Measurements from ENCODE around the gene GIN1. TPM values are rescaled to one million over a fixed set of nuclear protein-coding genes. Genes with fewer than 3 reads are reported as not detected.

GIN1 gene
- total and polyA plus RNA-seq, 2 experiments from 2014 or later = 5.8 to 9.6 TPM

DNA sequence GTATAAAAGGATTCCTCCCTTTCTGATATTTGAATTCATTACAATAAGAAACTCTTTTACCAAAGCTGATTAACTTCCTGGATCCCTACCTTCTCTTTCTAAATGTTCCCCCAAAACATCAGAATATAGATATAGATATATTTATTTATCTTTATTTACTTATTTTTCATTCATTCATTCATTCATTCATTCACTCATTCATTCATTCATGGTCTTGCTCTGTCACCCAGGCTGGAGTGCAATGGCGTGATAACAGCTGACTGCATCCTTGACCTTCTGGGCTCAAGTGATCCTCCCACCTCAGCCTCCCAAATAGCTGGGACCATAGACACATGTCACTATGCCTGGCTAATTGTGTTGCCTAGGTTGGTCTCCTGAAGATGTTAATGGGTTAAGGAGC, 30.7 kb downstream of the GIN1 start:
- no peaks in the 10 kb centered on the region for H3K27me3 ChIP-seq (ENCODE audit: insufficient read depth)
- no peak overlapping the region for H3K27ac ChIP-seq (ENCODE audit: low read depth)
- no peak overlapping the region for H3K4me2 ChIP-seq
- no peak overlapping the region for H3K27ac Mint-ChIP-seq
- ATAC-seq (no peak), DNase-seq (ENCODE audit: low spot score) (no peak)
- H4K20me1 ChIP-seq (replicated peaks; ENCODE audit: insufficient read depth) = no peaks in the 10 kb centered on the region
- H2AFZ ChIP-seq = no peak overlapping the region
- H3K9me3 Mint-ChIP-seq = peaks cover 5% of the 10 kb centered on the region
- H3K79me2 ChIP-seq (replicated peaks; ENCODE audit: insufficient read depth) = no peaks in the 10 kb centered on the region
- H3K4me3 Mint-ChIP-seq = no peak overlapping the region
- H3K4me1 Mint-ChIP-seq = no peaks in the 10 kb centered on the region
- H3K36me3 Mint-ChIP-seq (ENCODE audit: low read depth) = peaks cover 30% of the 10 kb centered on the region
- no peaks in the 10 kb centered on the region for H3K4me1 ChIP-seq (ENCODE audit: insufficient read depth)
- no peak for TF ChIP-seq NANOG (IDR thresholded peaks at IDR 0.05; ENCODE audit: borderline replicate concordance)
- no peak for TF ChIP-seq POLR2AphosphoS5 (IDR thresholded peaks at IDR 0.05; ENCODE audit: low read depth)
- TF ChIP-seq STAT1 (IDR thresholded peaks at IDR 0.05; ENCODE audit: unreplicated experiment) = no peak
- TF ChIP-seq, protein P1, sequence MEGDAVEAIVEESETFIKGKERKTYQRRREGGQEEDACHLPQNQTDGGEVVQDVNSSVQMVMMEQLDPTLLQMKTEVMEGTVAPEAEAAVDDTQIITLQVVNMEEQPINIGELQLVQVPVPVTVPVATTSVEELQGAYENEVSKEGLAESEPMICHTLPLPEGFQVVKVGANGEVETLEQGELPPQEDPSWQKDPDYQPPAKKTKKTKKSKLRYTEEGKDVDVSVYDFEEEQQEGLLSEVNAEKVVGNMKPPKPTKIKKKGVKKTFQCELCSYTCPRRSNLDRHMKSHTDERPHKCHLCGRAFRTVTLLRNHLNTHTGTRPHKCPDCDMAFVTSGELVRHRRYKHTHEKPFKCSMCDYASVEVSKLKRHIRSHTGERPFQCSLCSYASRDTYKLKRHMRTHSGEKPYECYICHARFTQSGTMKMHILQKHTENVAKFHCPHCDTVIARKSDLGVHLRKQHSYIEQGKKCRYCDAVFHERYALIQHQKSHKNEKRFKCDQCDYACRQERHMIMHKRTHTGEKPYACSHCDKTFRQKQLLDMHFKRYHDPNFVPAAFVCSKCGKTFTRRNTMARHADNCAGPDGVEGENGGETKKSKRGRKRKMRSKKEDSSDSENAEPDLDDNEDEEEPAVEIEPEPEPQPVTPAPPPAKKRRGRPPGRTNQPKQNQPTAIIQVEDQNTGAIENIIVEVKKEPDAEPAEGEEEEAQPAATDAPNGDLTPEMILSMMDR (conservative IDR thresholded peaks at IDR 0.05; ENCODE audit: low read depth in 2 of 2) = no peak
- no peak for TF ChIP-seq ZNF114 (CRISPR knock-in tag; IDR thresholded peaks at IDR 0.05)
- TF ChIP-seq, protein P2, sequence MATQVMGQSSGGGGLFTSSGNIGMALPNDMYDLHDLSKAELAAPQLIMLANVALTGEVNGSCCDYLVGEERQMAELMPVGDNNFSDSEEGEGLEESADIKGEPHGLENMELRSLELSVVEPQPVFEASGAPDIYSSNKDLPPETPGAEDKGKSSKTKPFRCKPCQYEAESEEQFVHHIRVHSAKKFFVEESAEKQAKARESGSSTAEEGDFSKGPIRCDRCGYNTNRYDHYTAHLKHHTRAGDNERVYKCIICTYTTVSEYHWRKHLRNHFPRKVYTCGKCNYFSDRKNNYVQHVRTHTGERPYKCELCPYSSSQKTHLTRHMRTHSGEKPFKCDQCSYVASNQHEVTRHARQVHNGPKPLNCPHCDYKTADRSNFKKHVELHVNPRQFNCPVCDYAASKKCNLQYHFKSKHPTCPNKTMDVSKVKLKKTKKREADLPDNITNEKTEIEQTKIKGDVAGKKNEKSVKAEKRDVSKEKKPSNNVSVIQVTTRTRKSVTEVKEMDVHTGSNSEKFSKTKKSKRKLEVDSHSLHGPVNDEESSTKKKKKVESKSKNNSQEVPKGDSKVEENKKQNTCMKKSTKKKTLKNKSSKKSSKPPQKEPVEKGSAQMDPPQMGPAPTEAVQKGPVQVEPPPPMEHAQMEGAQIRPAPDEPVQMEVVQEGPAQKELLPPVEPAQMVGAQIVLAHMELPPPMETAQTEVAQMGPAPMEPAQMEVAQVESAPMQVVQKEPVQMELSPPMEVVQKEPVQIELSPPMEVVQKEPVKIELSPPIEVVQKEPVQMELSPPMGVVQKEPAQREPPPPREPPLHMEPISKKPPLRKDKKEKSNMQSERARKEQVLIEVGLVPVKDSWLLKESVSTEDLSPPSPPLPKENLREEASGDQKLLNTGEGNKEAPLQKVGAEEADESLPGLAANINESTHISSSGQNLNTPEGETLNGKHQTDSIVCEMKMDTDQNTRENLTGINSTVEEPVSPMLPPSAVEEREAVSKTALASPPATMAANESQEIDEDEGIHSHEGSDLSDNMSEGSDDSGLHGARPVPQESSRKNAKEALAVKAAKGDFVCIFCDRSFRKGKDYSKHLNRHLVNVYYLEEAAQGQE (IDR thresholded peaks at IDR 0.05; ENCODE audit: unreplicated experiment) = no peak
- no peak for TF ChIP-seq ZNF331 (CRISPR knock-in tag; IDR thresholded peaks at IDR 0.05; ENCODE audit: low read depth)
- TF ChIP-seq EZH2phosphoT487 (IDR thresholded peaks at IDR 0.05; ENCODE audit: unreplicated experiment) = no peak
- TF ChIP-seq CREB1 (CRISPR knock-in tag; IDR thresholded peaks at IDR 0.05; ENCODE audit: low read depth) = no peak
- TF ChIP-seq EZH2 (IDR thresholded peaks at IDR 0.05; ENCODE audit: low read depth, unreplicated experiment) = no peak
- TF ChIP-seq JUNB (IDR thresholded peaks at IDR 0.05; ENCODE audit: unreplicated experiment) = no peak
- TF ChIP-seq, protein P3, sequence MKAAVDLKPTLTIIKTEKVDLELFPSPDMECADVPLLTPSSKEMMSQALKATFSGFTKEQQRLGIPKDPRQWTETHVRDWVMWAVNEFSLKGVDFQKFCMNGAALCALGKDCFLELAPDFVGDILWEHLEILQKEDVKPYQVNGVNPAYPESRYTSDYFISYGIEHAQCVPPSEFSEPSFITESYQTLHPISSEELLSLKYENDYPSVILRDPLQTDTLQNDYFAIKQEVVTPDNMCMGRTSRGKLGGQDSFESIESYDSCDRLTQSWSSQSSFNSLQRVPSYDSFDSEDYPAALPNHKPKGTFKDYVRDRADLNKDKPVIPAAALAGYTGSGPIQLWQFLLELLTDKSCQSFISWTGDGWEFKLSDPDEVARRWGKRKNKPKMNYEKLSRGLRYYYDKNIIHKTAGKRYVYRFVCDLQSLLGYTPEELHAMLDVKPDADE (IDR thresholded peaks at IDR 0.05) = no peak
- TF ChIP-seq, protein P4, sequence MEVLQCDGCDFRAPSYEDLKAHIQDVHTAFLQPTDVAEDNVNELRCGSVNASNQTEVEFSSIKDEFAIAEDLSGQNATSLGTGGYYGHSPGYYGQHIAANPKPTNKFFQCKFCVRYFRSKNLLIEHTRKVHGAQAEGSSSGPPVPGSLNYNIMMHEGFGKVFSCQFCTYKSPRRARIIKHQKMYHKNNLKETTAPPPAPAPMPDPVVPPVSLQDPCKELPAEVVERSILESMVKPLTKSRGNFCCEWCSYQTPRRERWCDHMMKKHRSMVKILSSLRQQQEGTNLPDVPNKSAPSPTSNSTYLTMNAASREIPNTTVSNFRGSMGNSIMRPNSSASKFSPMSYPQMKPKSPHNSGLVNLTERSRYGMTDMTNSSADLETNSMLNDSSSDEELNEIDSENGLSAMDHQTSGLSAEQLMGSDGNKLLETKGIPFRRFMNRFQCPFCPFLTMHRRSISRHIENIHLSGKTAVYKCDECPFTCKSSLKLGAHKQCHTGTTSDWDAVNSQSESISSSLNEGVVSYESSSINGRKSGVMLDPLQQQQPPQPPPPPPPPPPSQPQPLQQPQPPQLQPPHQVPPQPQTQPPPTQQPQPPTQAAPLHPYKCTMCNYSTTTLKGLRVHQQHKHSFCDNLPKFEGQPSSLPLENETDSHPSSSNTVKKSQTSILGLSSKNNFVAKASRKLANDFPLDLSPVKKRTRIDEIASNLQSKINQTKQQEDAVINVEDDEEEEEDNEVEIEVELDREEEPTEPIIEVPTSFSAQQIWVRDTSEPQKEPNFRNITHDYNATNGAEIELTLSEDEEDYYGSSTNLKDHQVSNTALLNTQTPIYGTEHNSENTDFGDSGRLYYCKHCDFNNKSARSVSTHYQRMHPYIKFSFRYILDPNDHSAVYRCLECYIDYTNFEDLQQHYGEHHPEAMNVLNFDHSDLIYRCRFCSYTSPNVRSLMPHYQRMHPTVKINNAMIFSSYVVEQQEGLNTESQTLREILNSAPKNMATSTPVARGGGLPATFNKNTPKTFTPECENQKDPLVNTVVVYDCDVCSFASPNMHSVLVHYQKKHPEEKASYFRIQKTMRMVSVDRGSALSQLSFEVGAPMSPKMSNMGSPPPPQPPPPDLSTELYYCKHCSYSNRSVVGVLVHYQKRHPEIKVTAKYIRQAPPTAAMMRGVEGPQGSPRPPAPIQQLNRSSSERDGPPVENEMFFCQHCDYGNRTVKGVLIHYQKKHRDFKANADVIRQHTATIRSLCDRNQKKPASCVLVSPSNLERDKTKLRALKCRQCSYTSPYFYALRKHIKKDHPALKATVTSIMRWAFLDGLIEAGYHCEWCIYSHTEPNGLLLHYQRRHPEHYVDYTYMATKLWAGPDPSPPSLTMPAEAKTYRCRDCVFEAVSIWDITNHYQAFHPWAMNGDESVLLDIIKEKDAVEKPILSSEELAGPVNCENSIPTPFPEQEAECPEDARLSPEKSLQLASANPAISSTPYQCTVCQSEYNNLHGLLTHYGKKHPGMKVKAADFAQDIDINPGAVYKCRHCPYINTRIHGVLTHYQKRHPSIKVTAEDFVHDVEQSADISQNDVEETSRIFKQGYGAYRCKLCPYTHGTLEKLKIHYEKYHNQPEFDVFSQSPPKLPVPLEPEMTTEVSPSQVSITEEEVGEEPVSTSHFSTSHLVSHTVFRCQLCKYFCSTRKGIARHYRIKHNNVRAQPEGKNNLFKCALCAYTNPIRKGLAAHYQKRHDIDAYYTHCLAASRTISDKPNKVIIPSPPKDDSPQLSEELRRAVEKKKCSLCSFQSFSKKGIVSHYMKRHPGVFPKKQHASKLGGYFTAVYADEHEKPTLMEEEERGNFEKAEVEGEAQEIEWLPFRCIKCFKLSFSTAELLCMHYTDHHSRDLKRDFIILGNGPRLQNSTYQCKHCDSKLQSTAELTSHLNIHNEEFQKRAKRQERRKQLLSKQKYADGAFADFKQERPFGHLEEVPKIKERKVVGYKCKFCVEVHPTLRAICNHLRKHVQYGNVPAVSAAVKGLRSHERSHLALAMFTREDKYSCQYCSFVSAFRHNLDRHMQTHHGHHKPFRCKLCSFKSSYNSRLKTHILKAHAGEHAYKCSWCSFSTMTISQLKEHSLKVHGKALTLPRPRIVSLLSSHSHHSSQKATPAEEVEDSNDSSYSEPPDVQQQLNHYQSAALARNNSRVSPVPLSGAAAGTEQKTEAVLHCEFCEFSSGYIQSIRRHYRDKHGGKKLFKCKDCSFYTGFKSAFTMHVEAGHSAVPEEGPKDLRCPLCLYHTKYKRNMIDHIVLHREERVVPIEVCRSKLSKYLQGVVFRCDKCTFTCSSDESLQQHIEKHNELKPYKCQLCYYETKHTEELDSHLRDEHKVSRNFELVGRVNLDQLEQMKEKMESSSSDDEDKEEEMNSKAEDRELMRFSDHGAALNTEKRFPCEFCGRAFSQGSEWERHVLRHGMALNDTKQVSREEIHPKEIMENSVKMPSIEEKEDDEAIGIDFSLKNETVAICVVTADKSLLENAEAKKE (CRISPR knock-in tag; IDR thresholded peaks at IDR 0.05) = no peak
- no peaks in the 10 kb centered on the region for H3F3A ChIP-seq (replicated peaks; ENCODE audit: low read depth)
- peaks cover 3% of the 10 kb centered on the region; the same call in 1 of the 2 replicates for H3K36me3 ChIP-seq (ENCODE audit: insufficient read depth)
- H3K9me2 ChIP-seq (ENCODE audit: insufficient read depth) = no peaks in the 10 kb centered on the region
- no peak overlapping the region for H3K4me3 ChIP-seq
- peaks cover 2% of the 10 kb centered on the region for H3K27me3 Mint-ChIP-seq (ENCODE audit: insufficient read depth, low read depth, poor library complexity)
